Parathyroid adenoma (tissue), 2 donors: ENCODE measurements around the gene C17orf100.

Experiments
- H2AFZ ChIP-seq: fragments of 300-600 bp; sonication (generic); one replicate; pipeline ENCODE4 v1.7.0; 2017; ENCODE audit warnings: antibody characterized with exemption, mild to moderate bottlenecking
- H3K27ac ChIP-seq: fragments of 300-600 bp; sonication (generic); one replicate; pipeline ENCODE4 v1.7.0; 2017
- H3K27me3 ChIP-seq: fragments of 300-600 bp; sonication (generic); one replicate; pipeline ENCODE4 v1.7.0; 2017; ENCODE audit warnings: low read length; ENCODE audit not compliant: control insufficient read depth, insufficient read depth
- H3K36me3 ChIP-seq: fragments of 300-600 bp; sonication (generic); one replicate; pipeline ENCODE4 v1.7.0; 2017; ENCODE audit warnings: low read length; ENCODE audit not compliant: control insufficient read depth, insufficient read depth
- H3K4me1 ChIP-seq: fragments of 300-600 bp; sonication (generic); one replicate; pipeline ENCODE4 v1.7.0; 2017; ENCODE audit warnings: control low read depth
- H3K4me2 ChIP-seq: fragments of 300-600 bp; sonication (generic); one replicate; pipeline ENCODE4 v1.7.0; 2017; ENCODE audit warnings: low read length
- H3K4me3 ChIP-seq: fragments of 300-600 bp; sonication (generic); one replicate; pipeline ENCODE4 v1.7.0; 2017; ENCODE audit warnings: low read depth, low read length
- H3K79me2 ChIP-seq: fragments of 300-600 bp; sonication (generic); one replicate; pipeline ENCODE4 v1.7.0; 2017; ENCODE audit warnings: control low read depth
- H3K9ac ChIP-seq: fragments of 300-600 bp; sonication (generic); one replicate; pipeline ENCODE4 v1.7.0; 2017; ENCODE audit warnings: mild to moderate bottlenecking
- H3K9me3 ChIP-seq: fragments of 300-600 bp; sonication (generic); one replicate; pipeline ENCODE4 v1.7.0; 2017; ENCODE audit warnings: low read length; ENCODE audit not compliant: control insufficient read depth
- CTCF ChIP-seq: fragments of 300-600 bp; sonication (generic); IDR thresholded peaks from one replicate; pipeline ENCODE4 v1.7.0; 2017; ENCODE audit warnings: antibody characterized with exemption, mild to moderate bottlenecking
- donor health status: primary hyperparathyroidism.

C17orf100 gene

GRCh38 chr17:6669479-6670212, 18.1 kb downstream of the C17orf100 start:
- Histone ChIP-seq H3K9ac (no peak overlapping the region), H3K27ac (no peak overlapping the region), H2AFZ (no peak overlapping the region), H3K79me2 (no peaks in the 10 kb centered on the region), H3K4me2 (no peak overlapping the region), H3K9me3 (no peaks in the 10 kb centered on the region), H3K36me3 (no peaks in the 10 kb centered on the region), H3K4me3 (no peak overlapping the region), H3K27me3 (no peaks in the 10 kb centered on the region), H3K4me1 (no peaks in the 10 kb centered on the region)
- TF ChIP-seq CTCF, result no peak

- H3K4me2 ChIP-seq, result no peak overlapping the region
- no peaks in the 10 kb centered on the region for H3K79me2 ChIP-seq
- H3K9ac ChIP-seq, result no peak overlapping the region
- no peak overlapping the region for H3K27ac ChIP-seq
- H3K4me3 ChIP-seq, result no peak overlapping the region
- no peaks in the 10 kb centered on the region for H3K4me1 ChIP-seq
- no peaks in the 10 kb centered on the region for H3K36me3 ChIP-seq
- no peak overlapping the region for H2AFZ ChIP-seq
- H3K9me3 ChIP-seq, result no peaks in the 10 kb centered on the region
- no peaks in the 10 kb centered on the region for H3K27me3 ChIP-seq
- TF ChIP-seq CTCF, result no peak
These were observed 19.0 kb downstream of the C17orf100 start for GRCh38 chr17:6670571-6670970.

GRCh38 chr17:6670999-6671398, 19.4 kb downstream of the C17orf100 start:
- no peak for TF ChIP-seq CTCF
- H3K36me3 ChIP-seq, result no peaks in the 10 kb centered on the region
- no peak overlapping the region for H3K9ac ChIP-seq
- H3K4me3 ChIP-seq, result no peak overlapping the region
- H3K79me2 ChIP-seq, result no peaks in the 10 kb centered on the region
- no peaks in the 10 kb centered on the region for H3K9me3 ChIP-seq
- no peaks in the 10 kb centered on the region for H3K27me3 ChIP-seq
- H3K27ac ChIP-seq, result no peak overlapping the region
- no peak overlapping the region for H3K4me2 ChIP-seq
- H3K4me1 ChIP-seq, result no peaks in the 10 kb centered on the region
- H2AFZ ChIP-seq, result no peak overlapping the region

- Histone ChIP-seq H3K4me3 (no peak overlapping the region), H3K4me1 (no peaks in the 10 kb centered on the region), H3K4me2 (no peak overlapping the region), H3K9ac (no peak overlapping the region), H3K79me2 (no peaks in the 10 kb centered on the region), H3K9me3 (no peaks in the 10 kb centered on the region), H2AFZ (no peak overlapping the region), H3K27ac (no peak overlapping the region), H3K36me3 (no peaks in the 10 kb centered on the region), H3K27me3 (no peaks in the 10 kb centered on the region)
- TF ChIP-seq CTCF, result no peak
These were observed 19.9 kb downstream of the C17orf100 start for GRCh38 chr17:6671431-6671830.

- H3K27me3 ChIP-seq, result no peaks in the 10 kb centered on the region
- no peaks in the 10 kb centered on the region for H3K4me1 ChIP-seq
- TF ChIP-seq CTCF, result no peak
- H3K27ac ChIP-seq, result no peak overlapping the region
- no peak overlapping the region for H3K4me3 ChIP-seq
- no peak overlapping the region for H3K4me2 ChIP-seq
- no peaks in the 10 kb centered on the region for H3K36me3 ChIP-seq
- no peak overlapping the region for H3K9ac ChIP-seq
- no peaks in the 10 kb centered on the region for H3K9me3 ChIP-seq
- no peak overlapping the region for H2AFZ ChIP-seq
- H3K79me2 ChIP-seq, result no peaks in the 10 kb centered on the region
These were observed 23.0 kb downstream of the C17orf100 start for GRCh38 chr17:6674586-6674985.
